ENCODE results near the gene MIER2.

GRCh38 chr19:281992-282391 is 62.6 kb downstream of the MIER2 start:
- TF ChIP-seq EP300 (IDR thresholded peaks at IDR 0.05) (no peak), POLR2A (IDR thresholded peaks at IDR 0.05; ENCODE audit: low read depth) (no peak), CTCF (IDR thresholded peaks at IDR 0.05) (no peak), POLR2AphosphoS5 (IDR thresholded peaks at IDR 0.05) (no peak)
